ENCODE data around the gene C4orf54. TPM values are rescaled to one million over a fixed set of nuclear protein-coding genes. Genes with fewer than 3 reads are reported as not detected.

C4orf54 gene
- polyA plus RNA-seq, 1 experiment = not detected

DNA sequence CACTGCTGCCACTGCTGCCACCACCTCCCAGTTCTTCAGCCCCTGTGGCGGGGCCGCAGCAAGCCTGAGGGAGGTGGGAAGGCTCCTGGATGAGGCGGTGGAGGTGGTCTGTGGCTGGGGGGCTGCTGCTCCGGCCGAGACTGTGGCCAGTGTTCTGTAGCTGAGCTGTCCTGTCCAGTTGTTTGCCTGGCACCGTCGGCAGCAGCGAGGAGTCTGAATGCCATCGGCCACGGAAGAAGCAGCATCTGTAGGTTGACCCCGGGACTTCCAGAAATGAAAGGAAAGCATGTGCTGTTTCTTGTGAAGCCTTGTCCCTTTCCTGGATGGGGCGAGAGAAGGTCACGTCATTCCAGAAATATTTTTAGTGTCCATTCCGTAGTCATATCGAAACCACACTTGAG is 3.3 kb downstream of the C4orf54 start:
- DNase-seq (ENCODE audit: low read depth, low spot score) = no peak
- POLR2A ChIA-PET = no interaction called here
- CTCF ChIA-PET = no interaction called here
- no peak for TF ChIP-seq CTCF (IDR thresholded peaks at IDR 0.05; ENCODE audit: low read depth, low read length)
- no peaks in the 10 kb centered on the region for H3K27me3 ChIP-seq (ENCODE audit: control insufficient read depth, insufficient read depth, low read length)
- no peak overlapping the region for H3K4me3 ChIP-seq (ENCODE audit: low read depth, low read length)
- H3K9me3 ChIP-seq (ENCODE audit: control insufficient read depth, insufficient read depth, low read length) = peaks cover 23% of the 10 kb centered on the region; the same call in 1 of the 2 replicates
- no peak overlapping the region for H3K27ac ChIP-seq (ENCODE audit: low read depth, low read length)

GRCh38 chr4:99653916-99654315 is 3.7 kb downstream of the C4orf54 start:
- TF ChIP-seq CTCF (IDR thresholded peaks at IDR 0.05; ENCODE audit: low read depth, low read length) = no peak
- DNase-seq (ENCODE audit: low read depth, low spot score) = no peak
- ChIA-PET POLR2A (no interaction called here), CTCF (no interaction called here)
- Histone ChIP-seq H3K9me3 (ENCODE audit: control insufficient read depth, insufficient read depth, low read length) (peaks cover 23% of the 10 kb centered on the region; the same call in 1 of the 2 replicates), H3K4me3 (ENCODE audit: low read depth, low read length) (no peak overlapping the region), H3K27ac (ENCODE audit: low read depth, low read length) (no peak overlapping the region), H3K27me3 (ENCODE audit: control insufficient read depth, insufficient read depth, low read length) (no peaks in the 10 kb centered on the region)

GRCh38 chr4:99652596-99653436 is 4.8 kb downstream of the C4orf54 start:
- POLR2A ChIA-PET = no interaction called here
- DNase-seq (ENCODE audit: low read depth, low spot score) = no peak
- CTCF ChIA-PET = no interaction called here
- no peak for TF ChIP-seq CTCF (IDR thresholded peaks at IDR 0.05; ENCODE audit: low read depth, low read length)
- peaks cover 23% of the 10 kb centered on the region; the same call in 1 of the 2 replicates for H3K9me3 ChIP-seq (ENCODE audit: control insufficient read depth, insufficient read depth, low read length)
- no peak overlapping the region for H3K4me3 ChIP-seq (ENCODE audit: low read depth, low read length)
- no peak overlapping the region for H3K27ac ChIP-seq (ENCODE audit: low read depth, low read length)
- no peaks in the 10 kb centered on the region for H3K27me3 ChIP-seq (ENCODE audit: control insufficient read depth, insufficient read depth, low read length)

DNA sequence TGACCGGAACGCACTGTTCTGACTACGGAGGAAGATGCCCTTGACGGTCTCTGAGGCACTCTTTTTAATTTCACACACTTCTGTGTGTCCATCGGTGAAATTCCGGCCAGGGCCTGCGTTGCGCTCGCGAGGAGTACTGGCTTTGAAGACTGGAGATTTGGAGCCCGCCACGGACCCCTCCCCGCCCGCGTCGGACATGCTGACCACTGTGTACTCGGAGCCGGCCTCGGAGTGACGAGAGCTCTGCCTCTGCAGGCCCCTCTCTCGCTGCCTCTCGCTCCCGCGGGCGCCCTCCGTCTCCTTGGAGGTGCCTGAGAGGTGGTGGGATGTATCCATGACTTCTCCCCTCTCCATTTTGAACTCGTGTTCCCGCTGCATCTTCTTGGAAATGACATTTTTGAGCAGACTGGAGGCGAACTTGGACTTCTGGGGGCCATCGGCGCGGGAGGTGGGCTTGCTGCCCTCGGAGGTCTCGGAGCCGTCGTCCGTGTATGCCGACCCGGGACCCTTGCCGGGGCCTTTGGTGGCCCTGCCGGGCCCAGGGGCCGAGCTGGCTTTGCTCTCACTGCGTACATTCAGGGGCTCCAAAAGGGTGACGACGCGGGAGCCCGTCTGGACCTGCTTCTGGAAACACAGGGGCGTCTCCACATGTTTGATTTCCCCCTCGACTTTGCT is 5.7 kb downstream of the C4orf54 start:
- Histone ChIP-seq H3K9me3 (ENCODE audit: control insufficient read depth, insufficient read depth, low read length) (peaks cover 23% of the 10 kb centered on the region; the same call in 1 of the 2 replicates), H3K27me3 (ENCODE audit: control insufficient read depth, insufficient read depth, low read length) (no peaks in the 10 kb centered on the region), H3K4me3 (ENCODE audit: low read depth, low read length) (no peak overlapping the region), H3K27ac (ENCODE audit: low read depth, low read length) (no peak overlapping the region)
- no peak for DNase-seq (ENCODE audit: low read depth, low spot score)
- CTCF ChIA-PET = no interaction called here
- no peak for TF ChIP-seq CTCF (IDR thresholded peaks at IDR 0.05; ENCODE audit: low read depth, low read length)
- POLR2A ChIA-PET = no interaction called here
